Neural progenitor cell (in vitro differentiated cells): ENCODE results near the gene APH1B.

Experiments used
- EZH2 ChIP-seq: fragments of 200-600 bp; sonication (generic); IDR thresholded peaks from 2 replicates; pipeline ENCODE4 v1.6.1; 2017; ENCODE audit warnings: antibody characterized with exemption, mild to moderate bottlenecking, moderate library complexity
- TF ChIP-seq, protein P1 (sequence below): fragments of 200-600 bp; sonication (generic); IDR thresholded peaks from 2 replicates; pipeline ENCODE4 v1.5.1; 2017; ENCODE audit warnings: antibody characterized with exemption, mild to moderate bottlenecking

DNA sequence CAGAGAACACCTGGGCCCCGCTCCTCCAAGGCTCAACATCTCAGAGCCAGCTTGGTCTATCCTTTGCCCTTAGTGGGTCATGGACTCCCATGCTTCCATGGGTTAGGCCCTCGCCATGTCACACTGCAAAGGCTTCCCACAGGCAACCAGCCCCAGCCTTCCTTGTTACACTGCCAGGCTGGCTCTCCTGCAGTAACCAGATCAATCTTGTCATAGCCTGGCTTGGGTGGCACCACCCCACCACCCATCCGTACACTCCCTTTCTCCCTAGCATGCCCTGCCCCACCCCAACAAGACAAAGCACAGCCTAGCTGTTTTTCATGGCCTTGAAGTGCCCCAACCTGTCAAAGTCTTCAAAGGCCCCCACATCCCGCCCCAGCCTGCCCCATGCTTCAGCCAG is 73.8 kb downstream of the APH1B start:
- TF ChIP-seq, protein P1, sequence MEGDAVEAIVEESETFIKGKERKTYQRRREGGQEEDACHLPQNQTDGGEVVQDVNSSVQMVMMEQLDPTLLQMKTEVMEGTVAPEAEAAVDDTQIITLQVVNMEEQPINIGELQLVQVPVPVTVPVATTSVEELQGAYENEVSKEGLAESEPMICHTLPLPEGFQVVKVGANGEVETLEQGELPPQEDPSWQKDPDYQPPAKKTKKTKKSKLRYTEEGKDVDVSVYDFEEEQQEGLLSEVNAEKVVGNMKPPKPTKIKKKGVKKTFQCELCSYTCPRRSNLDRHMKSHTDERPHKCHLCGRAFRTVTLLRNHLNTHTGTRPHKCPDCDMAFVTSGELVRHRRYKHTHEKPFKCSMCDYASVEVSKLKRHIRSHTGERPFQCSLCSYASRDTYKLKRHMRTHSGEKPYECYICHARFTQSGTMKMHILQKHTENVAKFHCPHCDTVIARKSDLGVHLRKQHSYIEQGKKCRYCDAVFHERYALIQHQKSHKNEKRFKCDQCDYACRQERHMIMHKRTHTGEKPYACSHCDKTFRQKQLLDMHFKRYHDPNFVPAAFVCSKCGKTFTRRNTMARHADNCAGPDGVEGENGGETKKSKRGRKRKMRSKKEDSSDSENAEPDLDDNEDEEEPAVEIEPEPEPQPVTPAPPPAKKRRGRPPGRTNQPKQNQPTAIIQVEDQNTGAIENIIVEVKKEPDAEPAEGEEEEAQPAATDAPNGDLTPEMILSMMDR, result no peak
- no peak for TF ChIP-seq EZH2
